Adrenal gland (tissue), 12 donors: ENCODE data around the gene PCID2. TPM values are rescaled to one million over a fixed set of nuclear protein-coding genes. Genes with fewer than 3 reads are reported as not detected.

ENCODE experiments used
- DNase-seq, 7 donors: peaks; one replicate each; pipeline ENCODE4 v3.0.0-alpha.2; 2019 to 2020
- H3K27ac ChIP-seq, 5 donors: fragments of 200-600 bp; sonication (generic) in 4 of 5; 1 replicate in 3 of 5; 2 replicates in 2 of 5; pipeline versions ENCODE4 v1.5.1 to v1.8.0; 2016 to 2020; ENCODE audit warnings: mild to moderate bottlenecking in 1 of 5
- H3K27me3 ChIP-seq: fragments of 200-600 bp; 2 replicates; pipeline ENCODE4 v1.8.0; 2021
- H3K36me3 ChIP-seq, 2 donors: fragments of 200-600 bp; replicated peaks in 1 of 2; 1 replicate in 1 of 2; 2 replicates in 1 of 2; pipeline versions ENCODE4 v1.5.1 to v1.8.0; 2018 to 2022
- H3K4me1 ChIP-seq, 2 donors: fragments of 200-600 bp; replicated peaks in 1 of 2; 1 replicate in 1 of 2; 2 replicates in 1 of 2; pipeline versions ENCODE4 v1.5.1 to v1.8.0; 2018 to 2021
- H3K4me3 ChIP-seq, 4 donors: fragments of 200-600 bp; sonication (generic) in 3 of 4; one replicate each; pipeline ENCODE4 v1.5.1; 2016 to 2018
- H3K9me3 ChIP-seq, 3 donors: fragments of 200-600 bp; sonication (generic) in 1 of 3; replicated peaks in 1 of 3; 1 replicate in 2 of 3; 2 replicates in 1 of 3; pipeline versions ENCODE4 v1.5.1 to v1.8.0; 2016 to 2021
- CTCF ChIP-seq, 6 experiments: fragments of 450-650 bp in 4 of 6; fragments of 200-600 bp in 2 of 6; sonication (generic) in 1 of 6; IDR thresholded peaks; 1 replicate in 5 of 6; 2 replicates in 1 of 6; pipeline versions ENCODE4 v1.5.1 to v1.8.0; 2016 to 2021; ENCODE audit warnings: antibody characterized with exemption in 6 of 6, mild to moderate bottlenecking in 2 of 6, moderate library complexity in 1 of 6
- POLR2A ChIP-seq, 2 donors: fragments of 450-650 bp; IDR thresholded peaks; one replicate each; pipeline ENCODE4 v1.6.1; 2017; ENCODE audit warnings: antibody characterized with exemption in 2 of 2, mild to moderate bottlenecking in 2 of 2, moderate library complexity in 1 of 2
- WGBS, 4 donors: extraction: QIAGEN DNeasy Blood & Tissue Kit in 2 of 4; methylation state at CpG; one replicate each; pipeline versions ENCODE4 v1.1.5 to v1.1.7; 2013 to 2017; 5-methylcytosine and 5-hydroxymethylcytosine counted together
- intact Hi-C, 2 donors: fragments of 100-400 bp; cut with DNase I; formaldehyde crosslinking; loops; one replicate each; pipeline versions ENCODE4 v1.14.1 to v1.15.0; 2022 to 2023
- polyA plus RNA-seq, 3 donors: library from polyadenylated mRNA; stranded (reverse); fragments of 200-250 nt in 2 of 3; fragments of 350-450 nt in 1 of 3; fragmentation: Illumina TruSeq in 1 of 3; extraction: RNeasy Lipid Tissue Mini Kit (QIAGEN cat#74804) in 1 of 3; gene quantifications; one replicate each; pipeline ENCODE4 v1.2.3, GENCODE V29; 2013 to 2014
- total RNA-seq, 9 donors: library from RNA; depleted of rRNA in 4 of 9; stranded (reverse); fragments of >200 nt in 4 of 9; fragments of 120-200 nt in 1 of 9; fragmentation: NEBNext Ultra II Directional in 1 of 9; extraction: Animal tissue kit (Norgen Biotek cat#: 25700) in 1 of 9; gene quantifications; one replicate each; pipeline versions ENCODE4 v1.1.0 to v1.2.4, GENCODE V29; 2013 to 2023
- donor health status: healthy with polysubstance abuse.
- donor health status: Bipolar disorder and iron deficiency.
- donor health status: DM: yes; HTN: yes; CAD: no.
- donor health status: DM: no; HTN: no; CAD: no.
- donor health status: DM: no; HTN: no; CAD: no.
- donor health status: DM: yes; HTN: yes; CAD: no.

PCID2 gene
- total and polyA plus RNA-seq, 12 donors, result 26.4 to 87.2 (median 45.3) TPM

GRCh38 chr13:113172419-113172926, 36.0 kb downstream of the PCID2 start:
- intact Hi-C loops, result no loop called here
- H3K27me3 ChIP-seq, result no peaks in the 10 kb centered on the region
- H3K4me1 ChIP-seq, result no peaks in the 10 kb centered on the region
- peaks cover 0 to 32% of the 10 kb centered on the region in 2 donors for H3K36me3 ChIP-seq
- WGBS, 4 donors, result 90 to 97% (median 93%) methylated on average over 11 to 13 of the region's 13 CpGs
- TF ChIP-seq CTCF (IDR thresholded peaks at IDR 0.05), result no peak
- TF ChIP-seq POLR2A (IDR thresholded peaks at IDR 0.05), result no peak
- no peak overlapping the region for H3K4me3 ChIP-seq
- peak in 1 of 7 donors; percentile 37 for DNase-seq
- no peak overlapping the region for H3K27ac ChIP-seq
- no peaks in the 10 kb centered on the region for H3K9me3 ChIP-seq

GRCh38 chr13:113171250-113172125, 37.0 kb downstream of the PCID2 start:
- H3K9me3 ChIP-seq, result no peaks in the 10 kb centered on the region
- H3K36me3 ChIP-seq, result peaks cover 0 to 22% of the 10 kb centered on the region in 2 donors
- no peaks in the 10 kb centered on the region for H3K27me3 ChIP-seq
- TF ChIP-seq POLR2A (IDR thresholded peaks at IDR 0.05) (no peak), CTCF (IDR thresholded peaks at IDR 0.05) (no peak)
- no peak overlapping the region for H3K27ac ChIP-seq
- WGBS, 4 donors, result 88 to 93% (median 92%) methylated on average over 33 to 34 of the region's 34 CpGs
- no peak overlapping the region for H3K4me3 ChIP-seq
- DNase-seq, result peak in 1 of 7 donors; percentile 46
- intact Hi-C loops, result no loop called here
- H3K4me1 ChIP-seq, result no peaks in the 10 kb centered on the region

GRCh38 chr13:113170511-113170910, 38.0 kb downstream of the PCID2 start:
- Histone ChIP-seq H3K27ac (no peak overlapping the region), H3K9me3 (no peaks in the 10 kb centered on the region), H3K36me3 (peaks cover 0 to 15% of the 10 kb centered on the region in 2 donors), H3K27me3 (no peaks in the 10 kb centered on the region), H3K4me1 (no peaks in the 10 kb centered on the region), H3K4me3 (no peak overlapping the region)
- 74 to 85% (median 80%) methylated on average over 5 of the region's 5 CpGs for WGBS, 4 donors
- DNase-seq, result no peak
- intact Hi-C loops, result no loop called here
- TF ChIP-seq CTCF (IDR thresholded peaks at IDR 0.05) (no peak), POLR2A (IDR thresholded peaks at IDR 0.05) (no peak)

- intact Hi-C loops, result no loop called here
- DNase-seq, result no peak
- H3K4me1 ChIP-seq, result no peaks in the 10 kb centered on the region
- no peaks in the 10 kb centered on the region for H3K27me3 ChIP-seq
- H3K36me3 ChIP-seq, result peaks cover 0 to 9% of the 10 kb centered on the region in 2 donors
- TF ChIP-seq POLR2A (IDR thresholded peaks at IDR 0.05) (no peak), CTCF (IDR thresholded peaks at IDR 0.05) (no peak)
- H3K4me3 ChIP-seq, result no peak overlapping the region
- WGBS, 4 donors, result 94 to 96% (median 95%) methylated on average over 13 of the region's 13 CpGs
- no peak overlapping the region for H3K27ac ChIP-seq
- H3K9me3 ChIP-seq, result no peaks in the 10 kb centered on the region
These were observed 38.9 kb downstream of the PCID2 start for GRCh38 chr13:113169277-113170272.
